ENCODE data around the gene DNAH10. TPM values are rescaled to one million over a fixed set of nuclear protein-coding genes. Genes with fewer than 3 reads are reported as not detected.

DNAH10 gene
- total RNA-seq, 1 experiment from 2014 or later: 0.09 TPM

- ChIA-PET POLR2A (no interaction called here), CTCF (no interaction called here)
- ATAC-seq (no peak), DNase-seq (ENCODE audit: low spot score) (no peak)
- Mint-ChIP-seq H3K4me1 (no peaks in the 10 kb centered on the region), H3K27ac (no peak overlapping the region), H3K27me3 (ENCODE audit: low read depth) (peaks cover 11% of the 10 kb centered on the region), H3K36me3 (no peaks in the 10 kb centered on the region), H3K9me3 (no peaks in the 10 kb centered on the region), H3K4me3 (no peak overlapping the region)
- TF ChIP-seq RELA (CRISPR knock-in tag; IDR thresholded peaks at IDR 0.05; ENCODE audit: borderline replicate concordance) (no peak), ATF6 (CRISPR knock-in tag; IDR thresholded peaks at IDR 0.05) (no peak), NFATC4 (CRISPR knock-in tag; IDR thresholded peaks at IDR 0.05) (no peak), KAT7 (CRISPR knock-in tag; IDR thresholded peaks at IDR 0.05; ENCODE audit: borderline replicate concordance) (no peak), ERG (CRISPR knock-in tag; IDR thresholded peaks at IDR 0.05) (no peak), MAX (CRISPR knock-in tag; IDR thresholded peaks at IDR 0.05) (no peak), OVOL2 (CRISPR knock-in tag; IDR thresholded peaks at IDR 0.05; ENCODE audit: borderline replicate concordance) (no peak)
Measured at GRCh38 chr12:123873793-123874192, 111.7 kb downstream of the DNAH10 start.

GRCh38 chr12:123877968-123878367 is 115.9 kb downstream of the DNAH10 start:
- POLR2A ChIA-PET: interaction anchor here (0.6 kb wide), 1 partner anchor 28 kb away, joined by 4 read pairs; no protein-coding TSS in a partner anchor
- no peaks in the 10 kb centered on the region for H3K36me3 Mint-ChIP-seq
- H3K27ac Mint-ChIP-seq: no peak overlapping the region
- H3K27me3 Mint-ChIP-seq (ENCODE audit: low read depth): peaks cover 2% of the 10 kb centered on the region
- no peaks in the 10 kb centered on the region for H3K9me3 Mint-ChIP-seq
- H3K4me3 Mint-ChIP-seq: no peak overlapping the region
- DNase-seq (ENCODE audit: low spot score) (no peak), ATAC-seq (no peak)
- CTCF ChIA-PET: no interaction called here
- no peaks in the 10 kb centered on the region for H3K4me1 Mint-ChIP-seq
- TF ChIP-seq ZNF671 (CRISPR knock-in tag; IDR thresholded peaks at IDR 0.05) (no peak), KAT7 (CRISPR knock-in tag; IDR thresholded peaks at IDR 0.05; ENCODE audit: borderline replicate concordance) (no peak), ZSCAN18 (CRISPR knock-in tag; IDR thresholded peaks at IDR 0.05) (no peak), ZNF512 (CRISPR knock-in tag; IDR thresholded peaks at IDR 0.05; ENCODE audit: borderline replicate concordance) (no peak), GTF2I (CRISPR knock-in tag; conservative IDR thresholded peaks at IDR 0.05) (no peak), STAT6 (CRISPR knock-in tag; conservative IDR thresholded peaks at IDR 0.05; ENCODE audit: low read depth) (no peak), GRHL2 (CRISPR knock-in tag; IDR thresholded peaks at IDR 0.05; ENCODE audit: insufficient replicate concordance, severe bottlenecking) (no peak), ZNF281 (CRISPR knock-in tag; IDR thresholded peaks at IDR 0.05) (no peak), ZNF532 (CRISPR knock-in tag; IDR thresholded peaks at IDR 0.05; ENCODE audit: borderline replicate concordance) (no peak)
